ENCODE results near the gene ZBTB39.

GRCh38 chr12:57029457-57029856, 23.1 kb upstream of the ZBTB39 start:
- TF ChIP-seq CTCF (IDR thresholded peaks at IDR 0.05) (no peak), POLR2A (IDR thresholded peaks at IDR 0.05) (no peak)
